IgD-negative memory B cell (primary cell): ENCODE data around the gene CSNK1A1. TPM values are rescaled to one million over a fixed set of nuclear protein-coding genes. Genes with fewer than 3 reads are reported as not detected.

Source experiments
- H3K27ac Mint-ChIP-seq, 3 donors: one replicate each; pipeline ENCODE4 v1.8.0; 2020 to 2022; ENCODE audit warnings: mild to moderate bottlenecking in 3 of 3, mixed read lengths in 3 of 3, moderate library complexity in 1 of 3
- H3K27me3 Mint-ChIP-seq: one replicate; pipeline ENCODE4 v1.8.0; 2021; ENCODE audit warnings: mixed read lengths
- H3K36me3 Mint-ChIP-seq: one replicate; pipeline ENCODE4 v1.8.0; 2020; ENCODE audit warnings: mild to moderate bottlenecking, mixed read lengths
- H3K4me1 Mint-ChIP-seq, 3 donors: one replicate each; pipeline ENCODE4 v1.8.0; 2020 to 2022; ENCODE audit warnings: mixed read lengths in 3 of 3, mild to moderate bottlenecking in 1 of 3
- H3K4me3 Mint-ChIP-seq, 4 donors: one replicate each; pipeline ENCODE4 v1.8.0; 2020 to 2022; ENCODE audit warnings: mild to moderate bottlenecking in 4 of 4, mixed read lengths in 4 of 4, moderate library complexity in 3 of 4
- H3K9me3 Mint-ChIP-seq, 3 donors: one replicate each; pipeline ENCODE4 v1.8.0; 2020 to 2021; ENCODE audit warnings: mixed read lengths in 3 of 3, mild to moderate bottlenecking in 1 of 3
- polyA plus RNA-seq: library from polyadenylated mRNA; unstranded; fragments of 300-500 nt; fragmentation: Illumina TruSeq; gene quantifications from one replicate; pipeline ENCODE4 v1.2.3, GENCODE V29; 2021

The CSNK1A1 gene
- polyA plus RNA-seq, 1 donor from 2014 or later = 124 TPM

GRCh38 chr5:149497357-149497756 is 53.9 kb downstream of the CSNK1A1 start:
- no peaks in the 10 kb centered on the region for H3K36me3 Mint-ChIP-seq
- no peaks in the 10 kb centered on the region for H3K27me3 Mint-ChIP-seq
- peaks cover 0 to 2% (median 1%) of the 10 kb centered on the region in 3 donors for H3K4me1 Mint-ChIP-seq
- no peak overlapping the region for H3K27ac Mint-ChIP-seq
- no peaks in the 10 kb centered on the region for H3K9me3 Mint-ChIP-seq
- H3K4me3 Mint-ChIP-seq = no peak overlapping the region

GRCh38 chr5:149496917-149497316 is 54.3 kb downstream of the CSNK1A1 start:
- no peak overlapping the region for H3K27ac Mint-ChIP-seq
- no peak overlapping the region for H3K4me3 Mint-ChIP-seq
- H3K9me3 Mint-ChIP-seq = no peaks in the 10 kb centered on the region
- H3K4me1 Mint-ChIP-seq = peaks cover 0 to 3% (median 1%) of the 10 kb centered on the region in 3 donors
- no peaks in the 10 kb centered on the region for H3K27me3 Mint-ChIP-seq
- no peaks in the 10 kb centered on the region for H3K36me3 Mint-ChIP-seq

- no peak overlapping the region for H3K4me3 Mint-ChIP-seq
- H3K36me3 Mint-ChIP-seq = no peaks in the 10 kb centered on the region
- peaks cover 1 to 5% (median 4%) of the 10 kb centered on the region in 3 donors for H3K4me1 Mint-ChIP-seq
- H3K27ac Mint-ChIP-seq = no peak overlapping the region
- H3K27me3 Mint-ChIP-seq = no peaks in the 10 kb centered on the region
- H3K9me3 Mint-ChIP-seq = no peaks in the 10 kb centered on the region
These were observed 55.1 kb downstream of the CSNK1A1 start for GRCh38 chr5:149496166-149496565.

- Mint-ChIP-seq H3K4me3 (no peak overlapping the region), H3K9me3 (no peaks in the 10 kb centered on the region), H3K4me1 (peaks cover 3 to 5% (median 4%) of the 10 kb centered on the region in 3 donors), H3K36me3 (no peaks in the 10 kb centered on the region), H3K27ac (no peak overlapping the region), H3K27me3 (no peaks in the 10 kb centered on the region)
These were observed 55.6 kb downstream of the CSNK1A1 start for GRCh38 chr5:149495673-149496072.

- Mint-ChIP-seq H3K36me3 (no peaks in the 10 kb centered on the region), H3K27me3 (peaks cover 2% of the 10 kb centered on the region), H3K4me1 (peaks cover 3 to 12% (median 5%) of the 10 kb centered on the region in 3 donors), H3K27ac (peak overlapping the region in 1 of 3 donors; percentile 64), H3K9me3 (no peaks in the 10 kb centered on the region), H3K4me3 (no peak overlapping the region)
These were observed 57.9 kb downstream of the CSNK1A1 start for GRCh38 chr5:149493316-149493715.

- no peaks in the 10 kb centered on the region for H3K36me3 Mint-ChIP-seq
These were observed 58.5 kb downstream of the CSNK1A1 start for GRCh38 chr5:149492781-149493180.

GRCh38 chr5:149490599-149491485 is 60.4 kb downstream of the CSNK1A1 start:
- no peak overlapping the region for H3K4me3 Mint-ChIP-seq
- no peaks in the 10 kb centered on the region for H3K9me3 Mint-ChIP-seq
- no peak overlapping the region for H3K27ac Mint-ChIP-seq
- H3K36me3 Mint-ChIP-seq = no peaks in the 10 kb centered on the region
- H3K27me3 Mint-ChIP-seq = peaks cover 2% of the 10 kb centered on the region
- peaks cover 3 to 12% (median 5%) of the 10 kb centered on the region in 3 donors for H3K4me1 Mint-ChIP-seq

More at GRCh38 chr5:149492781-149493180, 58.5 kb downstream of the CSNK1A1 start:
- Mint-ChIP-seq H3K9me3 (no peaks in the 10 kb centered on the region), H3K27ac (no peak overlapping the region), H3K27me3 (peaks cover 2% of the 10 kb centered on the region), H3K4me3 (no peak overlapping the region), H3K4me1 (peaks cover 3 to 12% (median 5%) of the 10 kb centered on the region in 3 donors)

- Mint-ChIP-seq H3K36me3 (no peaks in the 10 kb centered on the region), H3K9me3 (no peaks in the 10 kb centered on the region), H3K4me3 (no peak overlapping the region), H3K27me3 (peaks cover 2% of the 10 kb centered on the region), H3K27ac (no peak overlapping the region), H3K4me1 (peaks cover 3 to 12% (median 5%) of the 10 kb centered on the region in 3 donors)
These were observed 61.6 kb downstream of the CSNK1A1 start for GRCh38 chr5:149489605-149490037.

GRCh38 chr5:149488645-149489306 is 62.5 kb downstream of the CSNK1A1 start:
- H3K4me3 Mint-ChIP-seq = no peak overlapping the region
- no peaks in the 10 kb centered on the region for H3K9me3 Mint-ChIP-seq
- H3K27ac Mint-ChIP-seq = no peak overlapping the region
- peaks cover 3 to 12% (median 5%) of the 10 kb centered on the region in 3 donors for H3K4me1 Mint-ChIP-seq
- peaks cover 2% of the 10 kb centered on the region for H3K27me3 Mint-ChIP-seq
- H3K36me3 Mint-ChIP-seq = no peaks in the 10 kb centered on the region

- Mint-ChIP-seq H3K27me3 (peaks cover 2% of the 10 kb centered on the region), H3K36me3 (no peaks in the 10 kb centered on the region)
These were observed 63.6 kb downstream of the CSNK1A1 start for GRCh38 chr5:149487672-149488071.

GRCh38 chr5:149486726-149487635 is 64.3 kb downstream of the CSNK1A1 start:
- H3K4me1 Mint-ChIP-seq = peaks cover 2 to 10% (median 5%) of the 10 kb centered on the region in 3 donors
- peaks cover 2% of the 10 kb centered on the region for H3K27me3 Mint-ChIP-seq
- H3K36me3 Mint-ChIP-seq = no peaks in the 10 kb centered on the region
- H3K27ac Mint-ChIP-seq = no peak overlapping the region
- H3K9me3 Mint-ChIP-seq = no peaks in the 10 kb centered on the region
- H3K4me3 Mint-ChIP-seq = no peak overlapping the region

More at GRCh38 chr5:149487672-149488071, 63.6 kb downstream of the CSNK1A1 start:
- peaks cover 2 to 12% (median 5%) of the 10 kb centered on the region in 3 donors for H3K4me1 Mint-ChIP-seq
- no peak overlapping the region for H3K27ac Mint-ChIP-seq
- no peak overlapping the region for H3K4me3 Mint-ChIP-seq
- no peaks in the 10 kb centered on the region for H3K9me3 Mint-ChIP-seq

- Mint-ChIP-seq H3K4me1 (peaks cover 0 to 8% (median under 1%) of the 10 kb centered on the region in 3 donors), H3K27ac (no peak overlapping the region), H3K4me3 (no peak overlapping the region), H3K36me3 (no peaks in the 10 kb centered on the region), H3K27me3 (peaks cover 2% of the 10 kb centered on the region), H3K9me3 (no peaks in the 10 kb centered on the region)
These were observed 65.3 kb downstream of the CSNK1A1 start for GRCh38 chr5:149485655-149486615.

GRCh38 chr5:149481485-149481884 is 69.8 kb downstream of the CSNK1A1 start:
- no peak overlapping the region for H3K4me3 Mint-ChIP-seq
- H3K4me1 Mint-ChIP-seq = no peaks in the 10 kb centered on the region
- H3K27ac Mint-ChIP-seq = no peak overlapping the region
- H3K27me3 Mint-ChIP-seq = peaks cover 8% of the 10 kb centered on the region
- no peaks in the 10 kb centered on the region for H3K9me3 Mint-ChIP-seq
- no peaks in the 10 kb centered on the region for H3K36me3 Mint-ChIP-seq

- Mint-ChIP-seq H3K27ac (no peak overlapping the region), H3K9me3 (peaks cover 0 to 3% (median 0%) of the 10 kb centered on the region in 3 donors), H3K36me3 (no peaks in the 10 kb centered on the region), H3K4me3 (no peak overlapping the region), H3K27me3 (peaks cover 8% of the 10 kb centered on the region), H3K4me1 (no peaks in the 10 kb centered on the region)
These were observed 72.5 kb downstream of the CSNK1A1 start for GRCh38 chr5:149478761-149479160.
